Inflammatory macrophage (primary cell): ENCODE data around the gene NLN.

Source experiments
- DNase-seq, 2 donors: peaks; one replicate each; pipeline ENCODE4 v3.0.0-alpha.2; 2020 to 2022
- total RNA-seq, 18 experiments: gene quantifications; one replicate each; lab custom pipeline; 2026; ENCODE audit warnings: mixed read lengths in 6 of 18, inconsistent platforms in 2 of 18; lab: John Stamatoyannopoulos, UW

The NLN gene
- 41.6 to 108 (median 76.4) reads per million in 18 experiments for total RNA-seq

DNA sequence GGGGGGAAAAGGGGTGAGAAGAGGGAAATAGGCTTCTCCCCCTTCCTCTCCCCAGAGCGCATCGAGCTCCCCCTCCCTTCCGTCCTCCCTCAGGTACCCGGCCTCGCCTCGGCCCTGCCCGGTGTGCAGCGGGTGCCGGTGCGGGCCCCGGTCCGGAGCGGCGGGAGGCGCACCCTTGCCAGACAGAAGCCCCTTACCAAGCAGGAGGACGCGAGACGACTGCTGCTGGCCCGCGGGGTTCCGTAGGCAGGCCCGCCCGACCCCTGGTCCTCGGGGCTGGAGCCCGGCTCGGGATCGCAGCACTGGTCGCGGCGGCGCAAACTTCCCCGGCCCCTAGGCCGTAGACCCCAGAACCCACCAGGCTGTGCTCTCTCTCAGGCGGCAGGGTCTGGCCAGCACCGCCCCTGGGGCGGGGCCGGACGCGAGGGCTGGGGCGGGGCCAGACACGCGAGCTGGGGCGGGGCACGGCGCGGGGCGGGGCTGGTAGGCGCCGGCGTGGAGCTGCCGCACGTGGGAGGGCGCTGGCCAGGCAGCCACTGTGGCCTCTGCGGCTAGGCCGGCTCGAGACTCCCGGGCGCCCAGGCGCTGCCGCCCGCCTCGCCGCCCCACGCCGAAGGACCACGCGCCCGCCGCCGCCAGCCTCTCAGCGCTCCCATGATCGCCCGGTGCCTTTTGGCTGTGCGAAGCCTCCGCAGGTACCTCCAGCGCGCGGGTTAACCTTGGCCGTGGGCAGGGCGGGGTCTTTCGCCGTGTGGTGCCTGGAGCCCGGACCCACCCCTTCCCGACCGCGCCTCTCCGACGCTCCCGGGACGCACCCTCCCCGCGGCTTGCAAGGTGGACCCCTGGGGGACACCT, at the start of gene NLN, which contains the start of gene SGTB:
Gene NLN (plus strand): TSS at position 486 of the 855 bp plus-strand sequence. CDS start 169 bp downstream, at position 655.
Gene SGTB (minus strand): TSS at position 390 of the 855 bp plus-strand sequence. CDS start 1,302 bp downstream, outside the sequence.
- peak; percentile 85 to 91 for DNase-seq

DNA sequence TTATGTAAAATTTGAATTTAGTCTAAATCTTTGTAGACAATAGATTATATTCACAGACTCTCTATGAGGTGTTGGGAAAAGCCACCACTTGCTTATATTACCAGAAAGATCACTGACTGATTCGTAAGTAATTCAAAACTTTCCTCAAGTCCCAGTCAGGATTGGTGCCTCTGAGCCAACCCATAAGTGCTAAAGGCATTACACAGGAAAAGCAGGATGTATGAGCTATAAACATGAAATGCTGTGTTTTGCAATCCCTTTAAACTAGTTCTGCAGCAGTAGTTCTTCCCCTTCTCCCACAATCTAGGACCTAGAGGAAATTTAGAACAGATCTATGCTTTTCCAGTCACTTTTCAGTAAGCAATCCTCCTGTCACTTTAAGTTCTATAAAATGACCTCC, 49.2 kb upstream of the NLN start:
- DNase-seq, result peak; percentile 57 to 64

DNA sequence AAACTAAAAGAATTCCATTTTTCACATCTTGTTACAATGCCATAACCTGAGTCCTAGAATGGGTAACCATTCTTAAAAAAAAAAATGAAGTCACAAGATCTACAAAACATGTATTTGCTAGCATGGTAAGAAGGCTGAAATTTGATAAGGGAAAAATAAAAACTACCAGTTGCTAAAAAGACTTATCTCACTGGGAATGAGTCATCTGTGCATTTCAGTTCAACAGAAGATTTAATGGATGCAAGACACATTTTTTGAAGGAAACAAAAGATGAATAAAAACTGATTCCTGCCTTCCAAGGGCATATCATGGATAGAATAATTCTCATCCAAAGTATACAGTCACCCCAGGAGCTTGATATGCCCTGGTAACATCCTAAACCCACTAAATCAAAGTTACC, 47.3 kb upstream of the NLN start:
- DNase-seq, result no peak

DNA sequence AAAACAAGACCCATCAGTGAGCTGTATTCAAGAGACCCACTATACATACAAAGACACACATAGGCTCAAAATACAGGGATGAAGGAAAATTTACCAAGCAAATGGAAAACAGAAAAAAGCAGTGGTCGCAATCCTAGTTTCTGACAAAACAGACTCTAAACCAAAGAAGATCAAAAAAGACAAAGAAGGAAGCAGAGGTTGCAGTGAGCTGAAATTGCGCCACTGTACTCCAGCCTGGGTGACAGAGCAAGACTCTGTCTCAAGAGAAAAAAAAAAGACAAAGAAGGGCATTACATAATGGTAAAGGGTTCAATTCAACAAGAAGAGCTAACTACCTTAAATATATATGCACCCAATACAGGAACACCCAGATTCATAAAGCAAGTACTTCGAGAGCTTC, 45.9 kb upstream of the NLN start:
- DNase-seq, result peak; percentile 54 to 74

DNA sequence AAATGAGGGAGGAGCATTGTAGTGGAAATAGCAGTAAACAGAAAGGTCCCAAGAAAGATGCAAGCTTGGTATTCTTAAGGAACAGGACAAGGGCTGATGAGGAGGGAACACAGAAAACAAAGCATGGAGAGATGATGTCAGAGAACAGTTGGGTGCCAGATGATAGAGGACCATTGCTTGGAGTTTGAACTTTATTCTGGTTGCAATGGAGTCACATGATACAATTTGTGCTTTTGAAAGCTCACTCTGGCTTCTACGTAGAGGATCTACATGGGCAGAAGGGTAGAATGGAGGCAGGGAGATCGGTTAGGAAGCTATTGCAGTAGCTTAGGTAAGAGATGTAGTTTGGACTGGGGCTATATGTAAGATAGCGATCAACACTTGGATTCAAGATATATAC, 39.9 kb upstream of the NLN start:
- DNase-seq, result no peak

DNA sequence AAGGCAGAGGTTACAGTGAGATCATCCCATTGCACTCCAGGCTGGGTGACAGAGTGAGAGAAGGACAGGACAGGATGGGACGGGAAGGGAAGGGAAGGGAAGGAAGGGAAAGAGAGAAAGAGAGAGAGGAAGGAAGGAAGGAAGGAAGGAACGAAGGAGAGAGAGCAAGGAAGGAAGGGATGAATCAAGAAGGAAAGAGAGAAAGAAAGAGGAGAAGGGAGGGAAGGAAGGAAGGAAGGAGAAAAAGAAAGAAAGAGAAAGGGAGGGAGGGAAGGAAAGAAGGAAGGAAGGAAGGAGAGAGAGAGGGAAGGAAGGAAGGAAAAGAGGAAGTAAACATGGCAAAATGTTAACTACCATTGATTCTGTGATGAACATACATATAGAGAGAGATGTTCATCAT, 28.9 kb upstream of the NLN start:
- no peak for DNase-seq

DNA sequence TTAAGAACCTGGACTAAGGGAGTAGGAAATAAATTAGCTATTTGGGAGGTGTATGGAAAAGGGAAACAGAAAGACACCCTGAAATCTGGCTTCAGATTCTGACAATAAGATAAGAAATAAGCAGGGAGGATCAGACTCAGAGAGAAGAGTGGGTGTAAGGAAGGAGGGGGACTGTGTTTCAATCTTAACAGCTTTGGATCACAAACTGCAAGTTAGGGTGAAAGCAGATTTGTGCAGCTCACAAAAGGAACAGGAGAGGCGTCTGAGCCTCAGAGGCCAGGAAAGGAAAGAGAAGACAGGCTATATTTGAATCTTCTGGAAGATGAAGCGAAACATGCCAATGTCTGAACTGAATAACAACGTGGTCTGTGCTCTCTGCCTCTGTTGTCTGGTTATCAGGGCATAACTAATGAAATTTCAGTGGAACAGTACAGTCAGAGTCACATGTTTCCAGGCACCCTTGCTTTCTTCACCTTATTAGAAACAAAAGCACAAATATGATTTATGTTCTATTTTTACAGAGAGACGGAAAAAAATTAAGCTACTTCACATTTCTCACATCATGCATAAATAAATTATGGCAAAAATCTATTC, 26.7 kb upstream of the NLN start:
- DNase-seq, result no peak

DNA sequence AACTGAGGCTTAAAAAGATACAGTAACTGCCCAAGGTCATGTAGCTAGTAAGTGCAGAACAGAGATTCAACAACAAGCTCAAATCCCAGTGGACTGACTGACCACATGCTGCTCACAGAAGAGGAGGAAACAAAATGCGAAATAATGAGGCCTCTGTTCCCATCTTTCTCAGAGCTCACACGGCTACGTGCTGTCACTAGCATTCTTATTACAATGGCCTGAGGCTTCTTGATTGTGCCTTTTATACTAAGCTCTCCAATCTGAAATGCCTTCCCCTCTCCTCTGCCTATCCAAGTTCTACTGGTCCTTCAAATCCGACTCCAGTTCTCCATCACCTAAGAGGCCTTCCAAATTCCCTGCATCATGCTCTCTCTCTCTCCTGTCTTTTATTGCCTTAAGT, 26.1 kb upstream of the NLN start:
- DNase-seq, result no peak

DNA sequence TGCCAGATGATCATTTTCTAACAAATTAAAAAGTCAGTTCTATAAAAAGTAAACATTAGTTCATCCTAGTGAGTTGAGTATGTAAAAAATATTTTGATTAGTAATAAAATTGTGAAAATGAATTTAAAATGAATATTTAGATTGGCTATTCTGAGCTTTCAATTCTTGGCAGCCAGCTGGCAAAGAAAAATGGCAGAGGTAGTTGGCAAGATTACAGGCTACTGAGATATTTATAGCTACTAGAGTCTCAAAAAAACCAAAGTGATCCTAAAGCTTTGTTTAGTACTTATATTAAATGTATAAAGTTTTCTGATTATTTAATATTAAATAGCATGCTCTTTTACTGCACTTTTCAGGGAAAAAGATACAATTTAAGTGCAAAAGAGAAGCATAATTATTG, 25.1 kb upstream of the NLN start:
- DNase-seq, result no peak

DNA sequence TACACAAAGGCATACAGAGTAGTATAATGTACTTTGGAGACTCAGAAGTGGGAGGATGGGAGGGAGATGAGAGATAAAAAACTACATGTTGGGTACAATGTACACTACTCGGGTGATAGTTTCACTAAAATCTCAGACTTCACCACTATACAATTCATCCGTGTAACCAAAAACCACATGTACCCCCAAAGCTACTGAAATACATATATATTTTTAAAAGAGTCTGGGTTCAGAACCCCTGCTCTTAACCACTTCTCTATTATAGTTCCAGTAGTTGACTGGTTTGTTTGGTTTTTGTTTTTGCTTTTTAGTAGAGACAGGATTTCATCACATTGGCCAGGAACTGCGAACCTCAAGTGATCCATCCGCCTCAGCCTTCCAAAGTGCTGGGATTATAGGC, 22.7 kb upstream of the NLN start:
- DNase-seq, result no peak

DNA sequence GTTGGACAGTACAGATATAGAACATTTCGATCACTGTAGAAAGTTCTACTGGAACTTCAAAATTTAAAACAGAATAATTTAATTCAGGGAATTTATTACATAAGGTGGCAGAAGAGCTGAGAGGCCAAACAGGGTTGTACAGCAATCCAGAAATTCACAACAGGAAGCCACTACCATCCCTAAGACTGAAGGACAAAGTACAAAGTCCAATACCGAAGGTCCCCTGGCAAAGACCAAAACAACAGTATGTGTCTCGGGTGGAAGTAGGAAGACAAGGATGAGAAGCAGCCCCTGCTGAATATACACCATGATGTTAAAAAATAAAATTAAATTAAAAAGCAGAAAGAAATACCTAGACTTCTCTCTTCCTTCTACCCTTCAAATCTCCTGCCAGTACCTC, 20.0 kb upstream of the NLN start:
- no peak for DNase-seq

DNA sequence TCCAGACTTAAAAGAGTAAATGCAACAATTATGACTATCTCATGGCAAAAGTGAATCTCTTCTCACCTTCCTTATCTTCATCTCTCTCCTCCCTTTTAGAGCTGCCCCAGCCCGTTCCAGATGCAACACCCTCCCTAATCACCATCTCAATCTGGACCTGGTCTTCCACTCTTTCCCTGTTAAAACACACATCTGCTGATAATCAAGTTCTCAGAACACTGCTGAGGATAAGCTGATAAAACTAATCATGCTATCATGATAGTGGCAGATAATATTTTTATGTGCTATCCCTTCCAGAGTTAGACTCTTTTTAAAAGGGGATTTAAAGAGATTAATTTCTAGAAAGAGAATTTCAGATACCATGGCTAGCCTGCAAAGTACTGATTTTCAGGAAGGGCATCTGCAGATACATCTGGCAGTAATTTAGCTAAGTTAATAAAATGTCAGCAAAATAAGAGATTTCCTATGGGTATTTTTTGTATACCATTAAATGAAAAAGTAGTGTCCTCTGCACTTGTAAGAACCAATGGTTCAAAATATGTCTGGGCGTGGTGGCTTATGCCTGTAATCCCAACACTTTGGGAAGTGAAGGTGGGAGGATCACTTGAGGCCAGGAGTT, 17.3 kb upstream of the NLN start:
- DNase-seq, result no peak

DNA sequence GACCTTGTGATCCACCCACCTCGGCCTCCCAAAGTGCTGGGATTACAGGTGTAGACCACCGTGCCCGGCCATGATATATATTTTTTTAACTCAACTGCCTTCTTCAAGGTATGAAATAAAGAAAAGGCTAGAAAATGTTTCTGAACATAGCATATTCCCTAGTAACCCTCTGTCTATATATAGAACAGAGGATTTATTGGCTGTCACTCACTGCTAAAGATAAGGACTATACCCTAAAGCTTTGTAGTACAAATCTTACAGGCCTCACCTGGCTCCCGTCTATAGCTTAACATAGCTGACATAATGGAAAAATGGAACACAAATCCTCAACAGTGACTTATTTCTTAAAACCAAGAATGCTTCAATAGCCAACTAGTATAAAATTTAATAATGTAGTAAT, 14.3 kb upstream of the NLN start:
- no peak for DNase-seq

DNA sequence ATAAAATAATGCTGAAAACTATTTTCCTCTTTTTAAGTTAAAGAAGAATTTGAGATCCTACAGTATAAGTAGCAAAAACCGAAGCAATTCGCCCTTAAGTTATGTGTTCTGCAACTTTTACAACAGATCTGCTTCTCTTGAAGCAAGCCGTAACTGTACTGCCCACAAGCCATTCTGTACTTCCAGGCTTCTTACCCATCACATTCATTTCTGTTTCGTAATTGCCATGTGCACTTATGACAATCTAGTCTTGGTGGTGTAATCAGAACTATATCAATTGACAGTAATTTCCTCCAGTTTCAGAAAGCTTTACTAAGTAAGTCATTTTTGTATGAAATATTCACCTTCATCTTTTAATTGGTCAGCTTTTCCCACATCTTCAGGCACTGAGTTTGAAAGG, 13.9 kb upstream of the NLN start:
- DNase-seq, result peak; percentile 66 to 71

DNA sequence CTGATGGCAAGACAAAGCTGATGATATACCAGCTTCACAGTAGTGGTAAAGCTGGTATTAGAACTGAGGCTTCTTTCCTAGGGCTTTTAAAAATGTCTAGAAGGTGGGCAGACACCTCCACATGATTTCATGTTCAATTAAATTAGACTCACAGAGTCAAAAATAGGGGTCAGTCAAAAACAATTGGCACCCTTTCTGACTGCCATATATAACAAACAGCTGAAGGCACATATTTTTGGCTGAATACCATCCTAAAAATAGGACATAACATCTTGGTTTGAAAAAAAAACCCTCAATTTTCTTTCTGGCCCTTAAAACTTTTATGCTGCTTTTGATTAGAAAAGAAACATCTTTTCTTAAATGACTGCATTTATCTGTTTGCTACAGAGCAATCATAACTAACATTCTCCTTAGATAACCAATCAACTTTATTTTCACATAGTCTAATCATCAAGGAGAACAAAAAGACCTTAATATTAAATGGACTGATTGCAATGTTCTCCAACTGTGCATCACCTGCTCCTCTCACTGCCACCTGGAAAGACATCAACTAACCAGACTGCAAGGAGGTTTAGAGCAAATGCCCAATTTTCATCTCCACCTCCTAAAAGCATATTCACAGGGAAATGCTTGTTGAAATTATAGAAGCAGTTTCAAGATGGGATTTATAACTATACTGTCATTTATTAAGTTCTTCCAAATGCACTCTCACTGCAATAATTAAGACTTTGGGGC, 3.3 kb upstream of the NLN start:
- DNase-seq, result no peak

DNA sequence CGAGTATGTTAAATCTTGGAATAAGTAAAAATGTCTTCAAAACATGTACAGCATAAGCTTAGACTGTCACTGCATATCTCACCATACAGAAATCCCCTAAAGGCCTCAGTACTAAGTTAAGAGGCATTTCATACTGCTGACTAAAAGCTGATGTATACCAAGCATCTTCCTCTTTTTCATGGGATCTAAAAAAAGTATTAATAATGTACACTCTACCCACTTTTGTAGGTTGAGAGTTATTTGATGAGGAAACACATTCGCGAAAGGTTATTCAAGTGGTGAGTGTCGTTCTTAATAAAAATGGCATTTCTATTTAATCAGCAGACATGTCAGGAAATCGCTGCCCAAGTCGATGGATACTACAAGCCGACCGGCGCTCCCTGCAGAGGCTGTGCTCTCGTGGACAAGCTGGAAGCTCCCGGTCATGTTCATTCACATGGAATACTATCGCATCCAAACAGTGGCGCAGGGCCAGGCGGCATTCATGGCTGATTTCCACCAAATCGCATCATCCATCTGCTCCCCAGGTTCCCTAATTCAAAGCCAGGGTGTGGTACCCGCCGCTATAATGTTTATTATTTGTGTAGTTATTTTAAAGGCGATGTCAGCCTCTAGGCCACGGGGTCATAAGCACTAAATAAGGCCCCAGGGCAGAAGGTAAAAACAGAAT, 820 bp upstream of the NLN start:
- peak; percentile 42 to 46 for DNase-seq

DNA sequence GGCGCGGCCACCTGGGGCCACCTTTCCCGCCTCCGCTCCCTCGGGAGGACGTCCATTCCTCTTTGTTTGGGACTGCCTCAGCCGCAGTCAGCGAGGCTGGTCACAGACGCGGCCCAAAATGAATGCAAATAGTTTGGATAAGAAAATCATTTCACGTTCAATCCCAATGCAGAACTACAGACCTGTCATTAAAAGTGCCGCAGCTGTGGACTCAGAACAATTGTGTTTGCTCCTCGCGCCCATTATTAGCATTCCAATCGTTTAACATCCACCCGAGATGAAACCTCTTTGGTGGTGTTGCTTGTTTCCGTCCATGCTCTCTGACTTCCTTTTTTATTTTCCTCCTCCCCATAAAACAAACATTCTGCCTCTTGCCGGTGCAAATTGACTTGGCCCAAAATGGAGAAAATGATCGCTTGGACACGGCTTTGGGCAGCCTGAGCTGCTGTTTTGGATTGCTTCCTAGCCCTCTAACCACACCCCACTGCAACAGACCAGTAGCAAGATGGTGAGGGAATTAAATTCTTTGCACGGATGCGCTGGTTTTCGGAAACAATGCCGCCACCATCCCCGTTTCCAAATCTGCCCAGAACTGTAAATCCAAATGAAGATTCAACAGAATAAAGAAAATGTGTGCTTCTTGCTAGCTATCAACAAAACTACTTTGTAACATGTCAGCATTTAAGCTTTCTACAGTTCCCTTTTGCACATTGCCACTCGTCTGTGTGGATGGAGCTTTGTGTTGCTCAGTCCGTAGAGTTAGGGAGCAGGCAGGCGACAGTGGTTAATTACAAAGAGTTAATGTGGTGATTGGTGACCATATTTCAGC, 784 bp downstream of the NLN start:
- DNase-seq, result peak; percentile 46 to 54

DNA sequence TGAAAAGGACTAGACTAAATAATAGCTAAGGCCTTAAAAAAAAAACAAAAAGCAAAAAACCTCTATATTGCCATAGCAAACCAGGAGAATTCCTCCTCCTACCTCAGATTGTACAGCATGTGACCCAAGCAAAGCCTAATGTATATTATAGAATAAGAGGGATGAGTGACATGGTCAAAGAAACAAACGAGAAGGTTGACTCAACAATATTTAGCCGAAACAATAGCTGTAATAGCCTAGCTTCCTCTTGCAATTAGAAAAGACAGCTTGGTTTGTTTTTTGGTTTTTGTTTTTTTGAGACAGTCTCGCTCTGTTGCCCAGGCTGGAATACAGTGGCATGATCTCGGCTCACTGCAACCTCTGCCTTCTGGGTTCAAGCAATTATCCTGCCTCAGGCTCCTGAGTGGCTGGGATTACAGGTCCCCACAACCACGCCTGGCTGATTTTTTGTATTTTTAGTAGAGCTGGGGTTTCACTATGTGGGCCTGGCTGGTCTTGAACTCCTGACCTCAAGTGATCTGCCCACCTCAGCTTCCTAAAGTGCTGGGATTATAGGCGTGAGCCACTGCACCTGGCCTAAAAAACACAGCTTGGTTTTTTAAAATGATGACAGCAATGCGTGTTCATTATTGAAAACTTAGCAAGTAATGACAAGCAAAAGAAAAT, 5.6 kb downstream of the NLN start:
- peak in 1 of 2 donors; percentile 6 for DNase-seq

DNA sequence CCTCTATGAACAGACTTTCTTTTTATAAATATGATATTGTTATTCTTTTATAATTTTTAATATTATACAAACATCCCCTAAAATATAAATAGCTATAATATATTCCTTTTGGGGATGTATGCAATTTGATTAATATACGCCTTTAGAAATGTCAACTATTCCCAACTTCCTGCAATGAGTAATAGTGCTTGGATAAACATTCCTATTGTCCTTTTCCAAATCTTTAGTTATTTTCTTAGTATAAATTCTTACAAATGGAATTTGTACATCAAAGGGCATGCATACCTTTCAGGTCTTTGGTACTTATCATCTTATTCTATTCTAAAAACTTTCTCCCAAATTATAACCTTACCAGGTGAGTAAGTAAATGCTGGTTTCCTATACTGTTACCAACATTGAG, 6.2 kb downstream of the NLN start:
- DNase-seq, result no peak

DNA sequence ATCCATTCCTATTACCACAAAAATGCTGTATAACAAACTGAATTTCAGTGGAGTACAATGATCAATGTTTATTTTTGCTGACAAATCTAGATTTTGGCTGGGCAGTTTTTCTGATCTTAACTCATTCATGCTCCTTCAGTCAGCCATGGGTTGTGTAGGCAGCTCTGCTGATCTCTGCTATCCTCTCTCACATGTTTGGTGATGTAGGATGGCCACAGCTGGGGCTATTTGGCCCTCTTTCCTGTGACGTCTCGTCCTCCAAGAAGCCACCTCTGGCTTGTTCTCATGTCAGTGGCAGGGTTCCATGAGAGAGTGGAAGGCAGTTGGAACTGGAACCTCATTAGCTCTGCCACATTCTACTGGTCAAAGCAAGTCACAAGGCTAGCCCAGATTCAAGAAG, 8.9 kb downstream of the NLN start:
- no peak for DNase-seq

DNA sequence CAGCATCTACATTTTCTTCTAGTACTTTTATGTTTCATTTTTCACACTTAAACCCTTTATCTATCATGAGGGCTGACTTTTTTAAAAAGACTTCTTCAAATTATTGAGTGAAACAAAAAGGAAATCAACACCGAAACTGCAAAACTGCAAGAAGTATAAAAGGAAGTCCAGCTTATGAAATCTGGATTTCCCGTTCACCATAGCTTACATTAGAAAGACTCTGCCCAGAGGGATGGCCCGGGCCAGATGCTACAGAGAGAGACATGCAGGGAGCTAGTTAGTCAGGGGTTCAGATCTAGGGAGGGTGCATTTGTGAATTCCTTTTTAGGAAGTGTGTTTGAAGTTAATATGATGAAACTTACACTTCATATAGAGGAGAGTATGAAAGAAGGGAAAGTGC, 10.0 kb downstream of the NLN start:
- DNase-seq, result peak; percentile 73 to 85
